ENCODE data around the gene AVPI1.

Gene AVPI1

GRCh38 chr10:97683556-97684367, 3.3 kb downstream of the AVPI1 start:
- Histone ChIP-seq H3K9me3 (ENCODE audit: control insufficient read depth, insufficient read depth, low read depth, low read length) (no peaks in the 10 kb centered on the region), H3K4me1 (ENCODE audit: control insufficient read depth, insufficient read depth, low read length) (peaks cover 10% of the 10 kb centered on the region; the same call in 1 of the 2 replicates), H3K36me3 (ENCODE audit: control insufficient read depth in 2 of 2, insufficient read depth in 1 of 2, low read length in 2 of 2) (peaks cover 0 to 9% of the 10 kb centered on the region in 2 experiments; a peak in 1 of 3 replicates), H3K4me3 (ENCODE audit: low read depth, low read length) (no peak overlapping the region), H3K27ac (ENCODE audit: extremely low read depth, low read depth, low read length) (peak overlapping the region; percentile 8; the same call in 1 of the 2 replicates)
- CTCF ChIA-PET: interaction anchor here (0.6 to 3.1 kb wide), 5 partner anchors 10 to 55 kb away, joined by 3 to 36 read pairs (median 3); no protein-coding TSS in a partner anchor
- POLR2A ChIA-PET: interaction anchor here (0.8 to 0.9 kb wide), 2 partner anchors 12 to 34 kb away, joined by 3 to 5 read pairs; no protein-coding TSS in a partner anchor
- TF ChIP-seq, protein P1, sequence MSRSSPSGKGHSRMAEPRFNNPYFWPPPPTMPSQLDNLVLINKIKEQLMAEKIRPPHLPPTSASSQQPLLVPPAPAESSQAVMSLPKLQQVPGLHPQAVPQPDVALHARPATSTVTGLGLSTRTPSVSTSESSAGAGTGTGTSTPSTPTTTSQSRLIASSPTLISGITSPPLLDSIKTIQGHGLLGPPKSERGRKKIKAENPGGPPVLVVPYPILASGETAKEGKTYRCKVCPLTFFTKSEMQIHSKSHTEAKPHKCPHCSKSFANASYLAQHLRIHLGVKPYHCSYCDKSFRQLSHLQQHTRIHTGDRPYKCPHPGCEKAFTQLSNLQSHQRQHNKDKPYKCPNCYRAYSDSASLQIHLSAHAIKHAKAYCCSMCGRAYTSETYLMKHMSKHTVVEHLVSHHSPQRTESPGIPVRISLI (tag by site-specific recombination; IDR thresholded peaks at IDR 0.05): no peak
- TF ChIP-seq MEIS1 (CRISPR knock-in tag; IDR thresholded peaks at IDR 0.05; ENCODE audit: borderline replicate concordance) (no peak), ZNF341 (tag by site-specific recombination; IDR thresholded peaks at IDR 0.05; ENCODE audit: low read depth) (peak; percentile 48), ZNF704 (tag by site-specific recombination; IDR thresholded peaks at IDR 0.05) (no peak), ZFP69B (tag by site-specific recombination; IDR thresholded peaks at IDR 0.05) (0 out of 2 replicates have a peak, but pooled peaks have one; percentile 20), WT1 (tag by site-specific recombination; IDR thresholded peaks at IDR 0.05) (0 out of 2 replicates have a peak, but pooled peaks have one; percentile 11), ZNF426 (tag by site-specific recombination; IDR thresholded peaks at IDR 0.05) (no peak), ZNF335 (tag by site-specific recombination; conservative IDR thresholded peaks at IDR 0.05) (no peak), PRDM4 (tag by site-specific recombination; IDR thresholded peaks at IDR 0.05) (no peak), ZNF785 (tag by site-specific recombination; IDR thresholded peaks at IDR 0.05) (no peak), ZNF214 (tag by site-specific recombination; IDR thresholded peaks at IDR 0.05; ENCODE audit: borderline replicate concordance) (no peak), ZBTB8A (tag by site-specific recombination; IDR thresholded peaks at IDR 0.05) (no peak), MYNN (tag by site-specific recombination; IDR thresholded peaks at IDR 0.05; ENCODE audit: borderline replicate concordance) (no peak), ZBTB17 (tag by site-specific recombination; IDR thresholded peaks at IDR 0.05) (0 out of 2 replicates have a peak, but pooled peaks have one; percentile 25), KLF17 (tag by site-specific recombination; IDR thresholded peaks at IDR 0.05) (no peak), ZNF148 (tag by site-specific recombination; IDR thresholded peaks at IDR 0.05; ENCODE audit: borderline replicate concordance) (no peak), ZNF366 (tag by site-specific recombination; conservative IDR thresholded peaks at IDR 0.05) (peak; percentile 42), HOXA7 (CRISPR knock-in tag; IDR thresholded peaks at IDR 0.05; ENCODE audit: borderline replicate concordance) (no peak), ZNF658 (tag by site-specific recombination; IDR thresholded peaks at IDR 0.05) (no peak), KLF7 (tag by site-specific recombination; IDR thresholded peaks at IDR 0.05; ENCODE audit: borderline replicate concordance) (no peak)
- TF ChIP-seq, protein P2, sequence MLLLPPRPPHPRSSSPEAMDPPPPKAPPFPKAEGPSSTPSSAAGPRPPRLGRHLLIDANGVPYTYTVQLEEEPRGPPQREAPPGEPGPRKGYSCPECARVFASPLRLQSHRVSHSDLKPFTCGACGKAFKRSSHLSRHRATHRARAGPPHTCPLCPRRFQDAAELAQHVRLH (tag by site-specific recombination; IDR thresholded peaks at IDR 0.05): no peak
- TF ChIP-seq, protein P3, sequence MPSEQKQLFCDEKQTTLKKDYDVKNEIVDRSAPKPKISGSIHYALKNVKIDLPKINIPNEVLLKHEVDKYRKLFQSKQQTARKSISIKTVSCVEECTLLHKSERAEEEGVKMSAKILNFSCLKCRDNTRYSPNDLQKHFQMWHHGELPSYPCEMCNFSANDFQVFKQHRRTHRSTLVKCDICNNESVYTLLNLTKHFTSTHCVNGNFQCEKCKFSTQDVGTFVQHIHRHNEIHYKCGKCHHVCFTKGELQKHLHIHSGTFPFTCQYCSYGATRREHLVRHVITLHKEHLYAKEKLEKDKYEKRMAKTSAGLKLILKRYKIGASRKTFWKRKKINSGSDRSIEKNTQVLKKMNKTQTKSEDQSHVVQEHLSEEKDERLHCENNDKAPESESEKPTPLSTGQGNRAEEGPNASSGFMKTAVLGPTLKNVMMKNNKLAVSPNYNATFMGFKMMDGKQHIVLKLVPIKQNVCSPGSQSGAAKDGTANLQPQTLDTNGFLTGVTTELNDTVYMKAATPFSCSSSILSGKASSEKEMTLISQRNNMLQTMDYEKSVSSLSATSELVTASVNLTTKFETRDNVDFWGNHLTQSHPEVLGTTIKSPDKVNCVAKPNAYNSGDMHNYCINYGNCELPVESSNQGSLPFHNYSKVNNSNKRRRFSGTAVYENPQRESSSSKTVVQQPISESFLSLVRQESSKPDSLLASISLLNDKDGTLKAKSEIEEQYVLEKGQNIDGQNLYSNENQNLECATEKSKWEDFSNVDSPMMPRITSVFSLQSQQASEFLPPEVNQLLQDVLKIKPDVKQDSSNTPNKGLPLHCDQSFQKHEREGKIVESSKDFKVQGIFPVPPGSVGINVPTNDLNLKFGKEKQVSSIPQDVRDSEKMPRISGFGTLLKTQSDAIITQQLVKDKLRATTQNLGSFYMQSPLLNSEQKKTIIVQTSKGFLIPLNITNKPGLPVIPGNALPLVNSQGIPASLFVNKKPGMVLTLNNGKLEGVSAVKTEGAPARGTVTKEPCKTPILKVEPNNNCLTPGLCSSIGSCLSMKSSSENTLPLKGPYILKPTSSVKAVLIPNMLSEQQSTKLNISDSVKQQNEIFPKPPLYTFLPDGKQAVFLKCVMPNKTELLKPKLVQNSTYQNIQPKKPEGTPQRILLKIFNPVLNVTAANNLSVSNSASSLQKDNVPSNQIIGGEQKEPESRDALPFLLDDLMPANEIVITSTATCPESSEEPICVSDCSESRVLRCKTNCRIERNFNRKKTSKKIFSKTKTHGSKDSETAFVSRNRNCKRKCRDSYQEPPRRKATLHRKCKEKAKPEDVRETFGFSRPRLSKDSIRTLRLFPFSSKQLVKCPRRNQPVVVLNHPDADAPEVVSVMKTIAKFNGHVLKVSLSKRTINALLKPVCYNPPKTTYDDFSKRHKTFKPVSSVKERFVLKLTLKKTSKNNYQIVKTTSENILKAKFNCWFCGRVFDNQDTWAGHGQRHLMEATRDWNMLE (tag by site-specific recombination; conservative IDR thresholded peaks at IDR 0.05; ENCODE audit: low read depth): no peak

Data from HEK293 (cell line).